GM23248 (cell line): ENCODE results near the gene DAB2IP.

ENCODE experiments used
- EZH2 ChIP-seq: fragments of 200-600 bp; sonication (generic); IDR thresholded peaks from 2 replicates; pipeline ENCODE4 v1.6.1; 2018; ENCODE audit warnings: antibody characterized with exemption, mild to moderate bottlenecking; ENCODE audit not compliant: insufficient read depth, poor library complexity, severe bottlenecking
- EZH2phosphoT487 ChIP-seq: fragments of 200-600 bp; sonication (generic); IDR thresholded peaks from 2 replicates; pipeline ENCODE4 v1.6.1; 2018; ENCODE audit warnings: antibody characterized with exemption, moderate library complexity, mild to moderate bottlenecking, low read depth; ENCODE audit not compliant: insufficient read depth

GRCh38 chr9:121776001-121776738, 124.7 kb downstream of the DAB2IP start:
- no peak for TF ChIP-seq EZH2
- TF ChIP-seq EZH2phosphoT487 = no peak
